Eye (tissue), 1 donor: Measurements from ENCODE around the gene C15orf39.
"Not testable (repeated sequence)": the region's sequence is repeated elsewhere in the genome, so short reads cannot be mapped to it uniquely, and the experiment has no call there.

Experiments used
- DNase-seq: peaks from one replicate; pipeline ENCODE4 v3.0.0-alpha.2; 2015

C15orf39 gene

GRCh38 chr15:75201616-75202250, at the start of gene C15orf39:
Gene C15orf39 (plus strand): TSS chr15:75201882. CDS start chr15:75206049, 4,167 bp downstream.
- DNase-seq: peak; percentile 91

- no peak for DNase-seq
Observed at GRCh38 chr15:75152382-75153079, 49.2 kb upstream of the C15orf39 start.

GRCh38 chr15:75153087-75153486, 48.6 kb upstream of the C15orf39 start:
- peak; percentile 54 for DNase-seq

GRCh38 chr15:75153565-75154276, 48.0 kb upstream of the C15orf39 start:
- no peak for DNase-seq

- no peak for DNase-seq
Observed at GRCh38 chr15:75154461-75155062, 47.1 kb upstream of the C15orf39 start.

GRCh38 chr15:75156326-75157215, 45.1 kb upstream of the C15orf39 start:
- DNase-seq: no peak

GRCh38 chr15:75158402-75158801, 43.3 kb upstream of the C15orf39 start:
- no peak for DNase-seq

GRCh38 chr15:75159244-75159643, 42.4 kb upstream of the C15orf39 start:
- DNase-seq: no peak

GRCh38 chr15:75161106-75161916, 40.4 kb upstream of the C15orf39 start:
- DNase-seq: no peak

GRCh38 chr15:75161917-75162414, 39.7 kb upstream of the C15orf39 start:
- no peak for DNase-seq

- DNase-seq: no peak
Observed at GRCh38 chr15:75163150-75163564, 38.5 kb upstream of the C15orf39 start.

GRCh38 chr15:75164625-75165350, 36.9 kb upstream of the C15orf39 start:
- DNase-seq: no peak

- DNase-seq: not testable (repeated sequence)
Observed at GRCh38 chr15:75166489-75167063, 35.1 kb upstream of the C15orf39 start.

- DNase-seq: peak; percentile 15
Observed at GRCh38 chr15:75167588-75168350, 33.9 kb upstream of the C15orf39 start.

GRCh38 chr15:75168374-75168773, 33.3 kb upstream of the C15orf39 start:
- peak; percentile 28 for DNase-seq

- no peak for DNase-seq
Observed at GRCh38 chr15:75170203-75170602, 31.5 kb upstream of the C15orf39 start.

GRCh38 chr15:75170711-75171341, 30.9 kb upstream of the C15orf39 start:
- no peak for DNase-seq

- no peak for DNase-seq
Observed at GRCh38 chr15:75171408-75171807, 30.3 kb upstream of the C15orf39 start.

- DNase-seq: no peak
Observed at GRCh38 chr15:75172284-75172820, 29.3 kb upstream of the C15orf39 start.
